SK-N-SH (cell line): Measurements from ENCODE around the gene SIGLEC12. TPM values are rescaled to one million over a fixed set of nuclear protein-coding genes. Genes with fewer than 3 reads are reported as not detected.
A peak's percentile ranks its signal among the peaks of the same experiment; 100 is the strongest.

Source experiments
- CTCF ChIA-PET: fragments of 300-600, 350-600 bp; formaldehyde crosslinking; extraction: SDS; loops from one replicate; lab custom pipeline; 2021; lab: Yijun Ruan, JAX
- POLR2A ChIA-PET: fragments of 350-600 bp; sonication (Branson Sonifier 250); formaldehyde crosslinking; extraction: SDS; loops from one replicate; lab custom pipeline; 2020; ENCODE audit warnings: antibody characterized with exemption, inconsistent platforms; lab: Yijun Ruan, JAX
- DNase-seq: peaks from one replicate; pipeline ENCODE4 v3.0.0; 2012
- H2AFZ ChIP-seq: fragments of 200-600 bp; sonication (generic); 2 replicates; pipeline ENCODE4 v1.8.1; 2016; ENCODE audit warnings: antibody characterized with exemption, mild to moderate bottlenecking, low read depth
- H3F3A ChIP-seq: fragments of 200-600 bp; sonication (generic); replicated peaks from 2 replicates; pipeline ENCODE3; 2016; ENCODE audit warnings: antibody characterized with exemption, mild to moderate bottlenecking; ENCODE audit not compliant: insufficient read depth
- H3K27ac ChIP-seq, 2 experiments: fragments of 200-500 bp in 1 of 2; fragments of 200-600 bp in 1 of 2; sonication (Bioruptor generic) in 1 of 2; sonication (generic), shearing (Covaris generic) in 1 of 2; 2 replicates each; pipeline versions ENCODE4 v1.5.1 to v1.6.1; 2014 to 2016; ENCODE audit warnings: low read depth in 2 of 2, inconsistent platforms in 1 of 2, low read length in 1 of 2, mild to moderate bottlenecking in 1 of 2, mixed read lengths in 1 of 2
- H3K27me3 ChIP-seq: fragments of 200-600 bp; sonication (generic), shearing (Covaris generic); 2 replicates; pipeline ENCODE4 v1.6.1; 2016; ENCODE audit warnings: mixed run types; ENCODE audit not compliant: insufficient read depth
- H3K36me3 ChIP-seq, 2 experiments: fragments of 200-500 bp in 1 of 2; fragments of 200-600 bp in 1 of 2; sonication (Bioruptor generic) in 1 of 2; sonication (generic) in 1 of 2; replicated peaks in 1 of 2; 2 replicates each; pipeline versions ENCODE3 to v1.5.1; 2014 to 2016; ENCODE audit warnings: low read length in 1 of 2, mild to moderate bottlenecking in 1 of 2; ENCODE audit not compliant: insufficient read depth in 2 of 2, control insufficient read depth in 1 of 2
- H3K4me1 ChIP-seq, 2 experiments: fragments of 200-500 bp in 1 of 2; fragments of 200-600 bp in 1 of 2; sonication (Bioruptor generic) in 1 of 2; sonication (generic), shearing (Covaris generic) in 1 of 2; 2 replicates each; pipeline versions ENCODE4 v1.5.1 to v1.6.1; 2014 to 2016; ENCODE audit warnings: low read depth in 1 of 2, low read length in 1 of 2, mixed run types in 1 of 2; ENCODE audit not compliant: insufficient read depth in 2 of 2, control insufficient read depth in 1 of 2
- H3K4me2 ChIP-seq: fragments of 200-600 bp; sonication (generic), shearing (Covaris generic); 2 replicates; pipeline ENCODE4 v1.6.1; 2017; ENCODE audit warnings: mixed run types
- H3K4me3 ChIP-seq, 2 experiments: fragments of 200-500 bp in 1 of 2; fragments of 200-600 bp in 1 of 2; sonication (Bioruptor generic) in 1 of 2; sonication (generic), shearing (Covaris generic) in 1 of 2; 2 replicates each; pipeline versions ENCODE4 v1.5.1 to v1.8.1; 2014 to 2016; ENCODE audit warnings: low read depth in 2 of 2, inconsistent platforms in 1 of 2, low read length in 1 of 2, mild to moderate bottlenecking in 1 of 2, mixed read lengths in 1 of 2, moderate library complexity in 1 of 2
- H3K79me2 ChIP-seq: fragments of 200-600 bp; sonication (generic); 2 replicates; pipeline ENCODE4 v1.8.1; 2017; ENCODE audit warnings: mild to moderate bottlenecking; ENCODE audit not compliant: insufficient read depth
- H3K9ac ChIP-seq: fragments of 200-600 bp; sonication (generic); 2 replicates; pipeline ENCODE4 v1.6.1; 2017; ENCODE audit warnings: mixed run types
- H3K9me2 ChIP-seq: fragments of 200-600 bp; sonication (generic); 2 replicates; pipeline ENCODE4 v1.6.1; 2017; ENCODE audit warnings: mixed run types
- H3K9me3 ChIP-seq: fragments of 200-600 bp; sonication (generic); 2 replicates; pipeline ENCODE4 v1.6.1; 2017; ENCODE audit warnings: mixed run types, mild to moderate bottlenecking, moderate library complexity
- H4K20me1 ChIP-seq: fragments of 200-600 bp; sonication (generic); 2 replicates; pipeline ENCODE4 v1.6.1; 2017; ENCODE audit warnings: mild to moderate bottlenecking, mixed run types; ENCODE audit not compliant: insufficient read depth
- CTCF ChIP-seq: fragments of 200-600 bp; sonication (generic); IDR thresholded peaks from 2 replicates; pipeline ENCODE4 v1.6.1; 2017; ENCODE audit warnings: antibody characterized with exemption, mild to moderate bottlenecking, moderate library complexity
- ELF1 ChIP-seq: IDR thresholded peaks from 2 replicates; pipeline ENCODE4 v1.4.0; 2012
- GABPA ChIP-seq: IDR thresholded peaks from 2 replicates; pipeline ENCODE4 v1.4.0; 2012; ENCODE audit warnings: low read depth, mild to moderate bottlenecking
- MXI1 ChIP-seq: IDR thresholded peaks from 2 replicates; pipeline ENCODE4 v1.6.1; 2012; ENCODE audit warnings: mild to moderate bottlenecking, low read depth, low read length, improper control_type of control experiment
- PBX3 ChIP-seq: IDR thresholded peaks from 2 replicates; pipeline ENCODE4; 2012
- POLR2AphosphoS5 ChIP-seq: IDR thresholded peaks from 2 replicates; pipeline ENCODE4 v1.6.1; 2012; ENCODE audit warnings: low read depth, low read length
- RAD21 ChIP-seq: IDR thresholded peaks from 2 replicates; pipeline ENCODE4 v1.6.1; 2012; ENCODE audit warnings: mild to moderate bottlenecking, low read length
- REST ChIP-seq: IDR thresholded peaks from 2 replicates; pipeline ENCODE4 v1.6.1; 2012; ENCODE audit warnings: mild to moderate bottlenecking, low read depth, low read length, moderate library complexity
- SMC3 ChIP-seq: IDR thresholded peaks from 2 replicates; pipeline ENCODE4 v1.6.1; 2012; ENCODE audit warnings: low read depth, low read length, improper control_type of control experiment
- TAF1 ChIP-seq: IDR thresholded peaks from 2 replicates; pipeline ENCODE4 v1.6.1; 2012; ENCODE audit warnings: low read depth, mild to moderate bottlenecking, low read length, moderate library complexity, borderline replicate concordance
- TEAD4 ChIP-seq: IDR thresholded peaks from 2 replicates; pipeline ENCODE4 v1.4.0; 2012; ENCODE audit warnings: mild to moderate bottlenecking, borderline replicate concordance; ENCODE audit not compliant: insufficient read depth
- USF1 ChIP-seq: IDR thresholded peaks from 2 replicates; pipeline ENCODE4 v1.4.0; 2012; ENCODE audit warnings: low read depth, borderline replicate concordance
- YY1 ChIP-seq: IDR thresholded peaks from 2 replicates; pipeline ENCODE4 v1.4.0; 2012; ENCODE audit warnings: low read depth, mild to moderate bottlenecking
- WGBS: methylation state at CpG from one replicate; pipeline ENCODE4 v1.1.6; 2017; ENCODE audit warnings: low lambda C conversion rate; 5-methylcytosine and 5-hydroxymethylcytosine counted together
- polyA plus RNA-seq, 3 experiments: library from polyadenylated mRNA; depleted of rRNA; stranded (reverse); fragments of >200 nt; gene quantifications; 2 replicates each; pipeline ENCODE4 v1.2.3, GENCODE V29; 2012

Gene SIGLEC12
- polyA plus RNA-seq, 1 of the 3 experiments (the other 2 are of a cell fraction), result not detected

GRCh38 chr19:51473009-51473707, 28.4 kb downstream of the SIGLEC12 start:
- no peak overlapping the region for H3K9ac ChIP-seq
- H3K27ac ChIP-seq, result no peak overlapping the region
- peak; percentile 78 for TF ChIP-seq SMC3
- no peak for TF ChIP-seq REST
- no peak for TF ChIP-seq TAF1
- TF ChIP-seq CTCF, result peak; percentile 81
- TF ChIP-seq RAD21, result peak; percentile 71
- no peak for TF ChIP-seq ELF1
- WGBS, result 9% methylated on average over 6 of the region's 7 CpGs
- H3K4me1 ChIP-seq, result no peaks in the 10 kb centered on the region
- no peaks in the 10 kb centered on the region for H3K36me3 ChIP-seq
- H3F3A ChIP-seq, result no peaks in the 10 kb centered on the region
- peaks cover 20% of the 10 kb centered on the region; the same call in 1 of the 2 replicates for H3K27me3 ChIP-seq
- H2AFZ ChIP-seq, result no peak overlapping the region
- H3K9me3 ChIP-seq, result no peaks in the 10 kb centered on the region
- ChIA-PET CTCF (interaction anchor here (0.5 to 6.8 kb wide), 49 partner anchors 8 to 378 kb away, joined by 3 to 137 read pairs (median 4); partner anchors contain the start of genes SIGLEC14 and SIGLEC8), POLR2A (no interaction called here)
- H3K79me2 ChIP-seq, result no peaks in the 10 kb centered on the region
- H4K20me1 ChIP-seq, result no peaks in the 10 kb centered on the region
- no peak overlapping the region for H3K4me2 ChIP-seq
- peak; percentile 69 for DNase-seq
- H3K9me2 ChIP-seq, result no peaks in the 10 kb centered on the region
- H3K4me3 ChIP-seq, result no peak overlapping the region

- no peaks in the 10 kb centered on the region for H3K79me2 ChIP-seq
- no peaks in the 10 kb centered on the region for H3F3A ChIP-seq
- ChIA-PET CTCF (interaction anchor here (0.6 to 6.8 kb wide), 43 partner anchors 8 to 309 kb away, joined by 3 to 137 read pairs (median 5); partner anchors contain the start of genes SIGLEC14 and SIGLEC8), POLR2A (no interaction called here)
- H4K20me1 ChIP-seq, result no peaks in the 10 kb centered on the region
- no peaks in the 10 kb centered on the region for H3K9me3 ChIP-seq
- no peak overlapping the region for H3K4me3 ChIP-seq
- 0% methylated on average over 4 of the region's 4 CpGs for WGBS
- H3K4me1 ChIP-seq, result no peaks in the 10 kb centered on the region
- no peak overlapping the region for H2AFZ ChIP-seq
- no peaks in the 10 kb centered on the region for H3K9me2 ChIP-seq
- H3K4me2 ChIP-seq, result no peak overlapping the region
- no peak for DNase-seq
- no peak overlapping the region for H3K9ac ChIP-seq
- H3K36me3 ChIP-seq, result no peaks in the 10 kb centered on the region
- H3K27me3 ChIP-seq, result peaks cover 18% of the 10 kb centered on the region; the same call in 1 of the 2 replicates
- H3K27ac ChIP-seq, result no peak overlapping the region
- TF ChIP-seq USF1 (no peak), GABPA (no peak), TEAD4 (no peak), PBX3 (no peak), POLR2AphosphoS5 (no peak), MXI1 (no peak), YY1 (no peak), CTCF (no peak)
Measured at GRCh38 chr19:51472607-51473006, 29.0 kb downstream of the SIGLEC12 start.
